RKO (cell line): ENCODE measurements around the gene SLC9A2.
A peak's percentile ranks its signal among the peaks of the same experiment; 100 is the strongest.

Source experiments
- DNase-seq: peaks from one replicate; pipeline ENCODE4 v3.0.0-alpha.2; 2016; ENCODE audit warnings: low spot score

SLC9A2 gene

GRCh38 chr2:102620332-102620731, 979 bp downstream of the SLC9A2 start:
- DNase-seq, result no peak

- no peak for DNase-seq
Observed at GRCh38 chr2:102621630-102622029, 2.3 kb downstream of the SLC9A2 start.

- no peak for DNase-seq
Observed at GRCh38 chr2:102622646-102623045, 3.3 kb downstream of the SLC9A2 start.

DNA sequence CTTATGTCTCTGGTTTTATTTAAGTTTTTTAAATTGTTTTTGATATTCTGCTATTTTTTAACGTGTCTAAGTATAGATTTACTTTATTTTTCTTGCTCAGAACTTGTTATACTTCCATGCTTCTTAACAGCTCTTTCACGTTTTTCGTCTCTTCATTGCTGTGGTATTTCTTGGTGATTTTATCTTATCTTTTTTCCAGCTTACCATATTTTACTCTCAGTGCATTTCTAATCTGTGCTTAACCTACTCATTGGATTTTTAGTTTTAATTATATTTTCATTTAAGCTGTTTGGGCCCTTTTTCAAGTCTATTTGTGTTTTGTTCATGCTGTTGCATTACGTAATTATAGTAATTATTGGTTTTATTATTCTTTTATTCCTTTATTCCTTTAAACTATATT, 11.1 kb downstream of the SLC9A2 start:
- no peak for DNase-seq

DNA sequence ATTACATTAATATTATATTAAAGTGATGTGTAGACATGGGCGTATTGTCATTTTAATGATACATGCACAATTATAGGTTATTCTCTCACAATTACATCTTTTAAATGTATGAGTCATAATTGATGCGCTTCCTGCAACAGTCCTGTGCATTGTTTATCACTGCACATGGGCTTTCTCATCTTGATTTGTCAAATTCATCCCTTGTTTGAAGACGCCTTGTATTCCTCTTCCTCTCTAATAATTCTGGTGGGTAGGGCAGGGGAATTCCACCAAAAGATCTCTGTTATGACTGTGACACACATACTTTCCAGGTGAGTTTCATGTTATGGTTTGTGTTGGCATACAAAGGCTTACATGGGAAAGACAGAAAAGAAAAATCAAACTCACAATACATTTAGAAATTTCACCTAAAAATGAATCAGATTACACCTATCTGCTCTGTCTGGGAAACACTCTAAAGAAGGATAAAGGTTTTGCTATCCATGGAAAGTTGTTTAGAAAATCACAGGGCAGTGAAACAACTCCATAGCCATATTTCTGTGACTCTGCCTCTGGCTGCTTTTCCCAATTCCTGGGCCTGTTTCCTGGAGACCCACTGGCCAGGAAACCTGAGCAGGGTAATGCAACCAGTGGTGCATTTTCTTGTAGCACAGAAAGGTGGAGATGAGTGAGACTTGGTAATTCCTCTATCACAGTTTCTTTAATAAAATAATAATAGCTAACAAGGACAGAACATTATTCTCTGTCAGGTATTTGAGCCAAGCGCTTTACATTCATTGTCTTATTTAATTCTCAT, 13.2 kb downstream of the SLC9A2 start:
- DNase-seq, result no peak

- no peak for DNase-seq
Observed at GRCh38 chr2:102634831-102635241, 15.5 kb downstream of the SLC9A2 start.

DNA sequence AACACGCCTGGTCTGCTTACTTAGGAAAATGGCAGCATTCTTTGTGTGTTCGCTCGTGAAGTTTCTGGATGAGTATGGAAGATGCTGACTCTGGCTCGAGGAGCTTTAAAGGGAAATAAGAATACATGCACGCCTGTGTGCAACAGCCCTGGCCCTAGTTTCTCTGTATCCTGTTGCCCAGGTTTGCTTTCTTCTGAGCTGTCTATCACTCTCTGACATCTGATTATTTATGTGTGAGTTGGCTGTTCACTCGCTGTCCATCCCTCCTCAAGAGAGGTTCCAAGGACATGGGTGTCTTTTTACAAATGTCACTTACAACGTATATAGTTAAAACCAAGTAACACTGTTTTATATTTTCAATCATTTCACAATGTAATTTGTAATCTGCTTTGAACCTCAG, 16.0 kb downstream of the SLC9A2 start:
- DNase-seq, result no peak

DNA sequence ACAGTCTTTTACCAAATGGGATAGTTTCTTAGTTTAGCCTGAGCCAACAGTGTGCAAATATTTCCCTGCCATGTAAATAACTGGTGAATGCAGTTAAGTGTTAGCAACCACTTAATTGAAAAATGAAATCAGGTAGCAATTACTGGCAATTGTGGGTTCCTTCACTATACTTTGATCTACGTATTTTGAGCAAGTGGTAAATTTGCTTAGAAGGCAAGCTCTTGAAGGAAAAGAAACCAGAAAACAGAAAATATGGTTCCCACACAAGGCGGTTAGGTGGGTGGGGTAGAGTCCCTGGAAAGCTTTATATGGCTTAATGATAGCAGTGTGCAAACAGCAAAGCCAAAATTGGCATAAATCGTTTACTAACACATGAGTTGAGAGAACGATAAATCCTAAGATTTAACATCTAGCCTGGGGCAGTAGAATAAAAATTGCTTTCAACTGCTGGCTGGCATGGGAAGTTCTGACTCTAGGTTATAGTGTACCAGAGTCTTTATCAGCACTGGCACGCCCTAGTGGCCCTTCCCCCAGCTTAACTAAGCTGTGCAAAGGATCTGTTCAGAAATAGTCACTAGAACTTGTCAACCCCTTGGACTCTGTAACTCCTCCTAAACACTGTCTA, 17.0 kb downstream of the SLC9A2 start:
- no peak for DNase-seq

GRCh38 chr2:102637358-102637757, 18.0 kb downstream of the SLC9A2 start:
- DNase-seq, result no peak

DNA sequence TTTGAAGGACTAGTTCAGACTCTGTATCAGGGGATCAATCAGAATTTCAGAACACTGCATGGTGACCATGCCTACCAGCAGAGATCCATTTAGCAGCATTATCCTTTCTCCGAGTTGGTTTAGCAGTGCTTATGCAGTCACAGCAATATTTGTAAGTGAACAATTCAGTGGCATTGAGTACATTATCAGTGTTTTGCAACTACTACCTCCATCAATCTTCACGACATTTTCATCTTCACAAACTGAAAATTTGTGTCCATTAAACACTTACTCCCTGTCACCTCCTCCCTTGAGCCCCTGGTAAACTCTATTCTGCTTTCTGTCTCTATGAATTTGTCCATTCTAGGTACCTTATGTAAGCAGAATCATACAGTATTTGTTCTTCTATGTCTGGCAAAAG, 20.1 kb downstream of the SLC9A2 start:
- DNase-seq, result no peak

DNA sequence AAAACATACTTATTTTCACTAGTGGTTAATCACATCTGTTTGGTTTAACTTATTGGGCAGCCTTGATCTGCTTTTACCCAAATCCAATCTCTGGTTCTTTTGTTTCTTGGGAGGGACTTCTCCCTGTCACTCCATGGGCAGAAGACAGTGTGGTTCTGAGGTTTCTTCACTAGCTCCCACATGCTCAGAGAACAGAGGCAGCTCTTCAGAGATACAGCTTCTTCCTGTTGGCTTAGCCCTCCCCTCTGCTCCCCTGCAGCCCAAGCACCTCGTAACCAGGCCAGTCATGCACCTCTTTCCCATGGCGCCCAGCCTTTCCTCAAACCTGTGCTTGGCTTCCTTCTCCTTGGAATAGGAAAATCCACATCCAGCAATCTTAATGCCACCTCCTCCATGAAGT, 32.8 kb downstream of the SLC9A2 start:
- no peak for DNase-seq

- DNase-seq, result no peak
Observed at GRCh38 chr2:102657770-102658169, 38.4 kb downstream of the SLC9A2 start.

DNA sequence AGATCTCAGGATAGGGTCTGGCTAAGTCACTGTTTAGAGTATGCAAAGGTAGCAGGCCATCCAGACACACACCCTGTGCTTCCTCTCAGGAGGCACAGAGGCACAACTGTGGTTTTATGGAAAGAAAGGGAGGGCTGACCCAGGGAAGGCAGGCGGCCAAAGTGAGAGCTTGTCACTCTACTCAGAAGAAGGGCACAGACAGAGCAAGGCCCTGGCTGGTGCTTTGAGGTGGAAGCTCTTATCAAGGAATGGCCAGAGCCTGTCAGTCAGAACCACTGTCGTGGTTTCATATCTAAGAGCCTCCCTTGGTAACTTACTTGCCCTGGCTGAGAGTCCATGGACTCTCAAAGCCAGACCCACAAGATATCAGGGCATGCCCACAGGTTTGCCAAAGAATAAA, 40.7 kb downstream of the SLC9A2 start:
- no peak for DNase-seq

GRCh38 chr2:102660574-102660973, 41.2 kb downstream of the SLC9A2 start:
- no peak for DNase-seq

- no peak for DNase-seq
Observed at GRCh38 chr2:102661846-102662245, 42.5 kb downstream of the SLC9A2 start.

DNA sequence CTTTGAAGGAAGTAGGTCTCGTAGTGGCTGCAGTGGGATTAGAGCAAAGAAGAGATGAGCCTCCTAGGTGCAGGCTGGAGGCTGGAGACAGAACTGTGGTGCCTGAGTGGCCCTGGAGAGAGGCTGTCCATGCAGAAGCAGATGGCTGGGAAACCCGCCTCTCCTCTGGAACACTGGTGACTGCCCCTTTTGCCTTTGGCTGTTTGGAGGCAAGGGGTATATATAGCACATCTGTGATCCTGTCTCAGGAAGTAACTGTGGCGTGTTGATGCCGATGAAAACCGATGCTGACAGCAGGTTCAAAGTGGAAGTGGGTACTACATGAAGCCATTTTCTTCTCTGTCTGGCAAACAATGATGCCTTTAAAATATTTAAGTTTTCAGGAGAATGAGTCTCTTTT, 43.5 kb downstream of the SLC9A2 start:
- DNase-seq, result no peak

GRCh38 chr2:102663381-102663780, 44.0 kb downstream of the SLC9A2 start:
- no peak for DNase-seq

- DNase-seq, result peak; percentile 68
Observed at GRCh38 chr2:102664471-102664909, 45.1 kb downstream of the SLC9A2 start.

DNA sequence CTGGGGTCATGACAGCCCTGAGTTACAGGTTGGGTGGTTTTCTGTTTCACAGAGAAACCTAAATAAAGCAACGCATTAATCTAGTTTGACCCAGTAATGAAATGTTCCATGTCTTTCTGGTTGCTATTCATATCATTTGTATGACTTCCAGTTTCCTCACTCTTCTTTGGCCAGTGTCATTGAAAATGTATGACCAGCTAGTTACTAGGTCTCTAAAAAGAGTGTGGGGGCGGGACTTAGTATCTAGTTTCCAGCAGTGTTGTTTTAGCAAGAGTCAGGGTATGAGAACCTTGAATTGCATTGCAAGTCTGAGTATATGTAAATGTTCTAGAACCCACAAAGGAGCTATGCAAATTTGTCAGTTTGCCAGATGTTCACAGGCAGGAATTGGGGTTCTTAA, 47.7 kb downstream of the SLC9A2 start:
- DNase-seq, result no peak

DNA sequence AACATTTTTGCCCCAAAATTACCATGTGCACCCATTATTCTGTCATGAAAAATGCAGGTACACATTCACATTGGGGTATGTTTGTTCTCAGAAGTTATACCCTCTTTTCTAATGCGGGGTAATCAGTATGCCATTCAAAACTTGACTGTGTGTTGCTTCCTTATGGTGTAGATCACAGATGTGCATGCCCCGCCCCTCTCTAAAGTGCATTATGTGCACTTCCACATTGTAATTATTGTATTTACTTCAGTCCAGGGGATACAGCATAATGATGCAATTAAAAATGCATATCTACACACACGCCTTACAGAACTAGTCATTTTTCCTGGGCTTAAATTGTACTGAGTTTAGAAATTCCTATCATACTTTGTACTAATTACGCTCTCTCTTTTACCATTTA, 48.8 kb downstream of the SLC9A2 start:
- DNase-seq, result no peak

- no peak for DNase-seq
Observed at GRCh38 chr2:102669401-102669800, 50.0 kb downstream of the SLC9A2 start.

- no peak for DNase-seq
Observed at GRCh38 chr2:102672107-102672776, 52.9 kb downstream of the SLC9A2 start.

GRCh38 chr2:102674370-102674769, 55.0 kb downstream of the SLC9A2 start:
- no peak for DNase-seq
